T-helper 1 cell treated with Interleukin-12 subunit alpha and Interleukin-12 subunit beta and Interleukin-4 antibody, amounts not matched to agents 30 μg/mL and 1 μg/mL, for 36 hours (primary cell): ENCODE data around the gene FOXI1.
"Not testable (repeated sequence)": the region's sequence is repeated elsewhere in the genome, so short reads cannot be mapped to it uniquely, and the experiment has no call there.

Source experiments
- H3K27ac Mint-ChIP-seq: one replicate; pipeline ENCODE4 v1.8.0; 2021; ENCODE audit warnings: mild to moderate bottlenecking, mixed read lengths
- H3K27me3 Mint-ChIP-seq: one replicate; pipeline ENCODE4 v1.8.0; 2021; ENCODE audit warnings: low read depth, mixed read lengths
- H3K36me3 Mint-ChIP-seq: one replicate; pipeline ENCODE4 v1.8.0; 2021; ENCODE audit warnings: low read depth, mixed read lengths
- H3K4me1 Mint-ChIP-seq: one replicate; pipeline ENCODE4 v1.8.0; 2021; ENCODE audit warnings: low read depth, mixed read lengths
- H3K4me3 Mint-ChIP-seq: one replicate; pipeline ENCODE4 v1.8.0; 2021; ENCODE audit warnings: mild to moderate bottlenecking, moderate library complexity, mixed read lengths
- H3K9me3 Mint-ChIP-seq: one replicate; pipeline ENCODE4 v1.8.0; 2021; ENCODE audit warnings: mixed read lengths

Gene FOXI1

GRCh38 chr5:170078931-170079330 is 26.8 kb upstream of the FOXI1 start:
- no peaks in the 10 kb centered on the region for H3K4me1 Mint-ChIP-seq
- no peak overlapping the region for H3K27ac Mint-ChIP-seq
- H3K4me3 Mint-ChIP-seq = no peak overlapping the region
- H3K36me3 Mint-ChIP-seq = peaks cover 67% of the 10 kb centered on the region
- no peaks in the 10 kb centered on the region for H3K27me3 Mint-ChIP-seq
- no peaks in the 10 kb centered on the region for H3K9me3 Mint-ChIP-seq

GRCh38 chr5:170080217-170080616 is 25.5 kb upstream of the FOXI1 start:
- Mint-ChIP-seq H3K9me3 (no peaks in the 10 kb centered on the region), H3K27me3 (no peaks in the 10 kb centered on the region), H3K27ac (no peak overlapping the region), H3K4me3 (no peak overlapping the region), H3K4me1 (no peaks in the 10 kb centered on the region), H3K36me3 (peaks cover 64% of the 10 kb centered on the region)

GRCh38 chr5:170080786-170081445 is 24.8 kb upstream of the FOXI1 start:
- H3K4me1 Mint-ChIP-seq = no peaks in the 10 kb centered on the region
- no peak overlapping the region for H3K27ac Mint-ChIP-seq
- no peaks in the 10 kb centered on the region for H3K9me3 Mint-ChIP-seq
- peaks cover 68% of the 10 kb centered on the region for H3K36me3 Mint-ChIP-seq
- no peak overlapping the region for H3K4me3 Mint-ChIP-seq
- no peaks in the 10 kb centered on the region for H3K27me3 Mint-ChIP-seq

- H3K27me3 Mint-ChIP-seq = no peaks in the 10 kb centered on the region
- no peak overlapping the region for H3K27ac Mint-ChIP-seq
- no peak overlapping the region for H3K4me3 Mint-ChIP-seq
- peaks cover 71% of the 10 kb centered on the region for H3K36me3 Mint-ChIP-seq
- no peaks in the 10 kb centered on the region for H3K9me3 Mint-ChIP-seq
- no peaks in the 10 kb centered on the region for H3K4me1 Mint-ChIP-seq
Observed at GRCh38 chr5:170081616-170082015, 24.1 kb upstream of the FOXI1 start.

- no peak overlapping the region for H3K27ac Mint-ChIP-seq
- H3K36me3 Mint-ChIP-seq = peaks cover 73% of the 10 kb centered on the region
- H3K9me3 Mint-ChIP-seq = no peaks in the 10 kb centered on the region
Observed at GRCh38 chr5:170082701-170083100, 23.0 kb upstream of the FOXI1 start.

GRCh38 chr5:170087168-170087817 is 18.4 kb upstream of the FOXI1 start:
- H3K27ac Mint-ChIP-seq = no peak overlapping the region
- no peaks in the 10 kb centered on the region for H3K4me1 Mint-ChIP-seq
- H3K36me3 Mint-ChIP-seq = peaks cover 41% of the 10 kb centered on the region

More at GRCh38 chr5:170082701-170083100, 23.0 kb upstream of the FOXI1 start:
- H3K4me3 Mint-ChIP-seq = no peak overlapping the region
- H3K27me3 Mint-ChIP-seq = no peaks in the 10 kb centered on the region
- H3K4me1 Mint-ChIP-seq = no peaks in the 10 kb centered on the region

GRCh38 chr5:170092455-170093101 is 13.1 kb upstream of the FOXI1 start:
- H3K4me3 Mint-ChIP-seq = no peak overlapping the region
- peaks cover 5% of the 10 kb centered on the region for H3K27me3 Mint-ChIP-seq
- no peaks in the 10 kb centered on the region for H3K9me3 Mint-ChIP-seq
- no peaks in the 10 kb centered on the region for H3K4me1 Mint-ChIP-seq
- peaks cover 4% of the 10 kb centered on the region for H3K36me3 Mint-ChIP-seq
- H3K27ac Mint-ChIP-seq = no peak overlapping the region

More at GRCh38 chr5:170087168-170087817, 18.4 kb upstream of the FOXI1 start:
- Mint-ChIP-seq H3K4me3 (no peak overlapping the region), H3K9me3 (no peaks in the 10 kb centered on the region), H3K27me3 (no peaks in the 10 kb centered on the region)

- not testable (repeated sequence) for H3K4me3 Mint-ChIP-seq, H3K27ac Mint-ChIP-seq, H3K27me3 Mint-ChIP-seq, H3K36me3 Mint-ChIP-seq, H3K9me3 Mint-ChIP-seq, H3K4me1 Mint-ChIP-seq
Observed at GRCh38 chr5:170094329-170094728, 11.4 kb upstream of the FOXI1 start.

GRCh38 chr5:170095646-170096045 is 10.1 kb upstream of the FOXI1 start:
- Mint-ChIP-seq H3K36me3 (no peaks in the 10 kb centered on the region), H3K4me3 (no peak overlapping the region), H3K4me1 (no peaks in the 10 kb centered on the region), H3K27me3 (peaks cover 10% of the 10 kb centered on the region), H3K9me3 (no peaks in the 10 kb centered on the region), H3K27ac (no peak overlapping the region)

GRCh38 chr5:170097934-170098333 is 7.8 kb upstream of the FOXI1 start:
- Mint-ChIP-seq H3K36me3 (no peaks in the 10 kb centered on the region), H3K9me3 (no peaks in the 10 kb centered on the region), H3K4me1 (no peaks in the 10 kb centered on the region), H3K4me3 (no peak overlapping the region), H3K27ac (no peak overlapping the region), H3K27me3 (peaks cover 15% of the 10 kb centered on the region)

GRCh38 chr5:170100066-170100943 is 5.4 kb upstream of the FOXI1 start:
- Mint-ChIP-seq H3K27ac (no peak overlapping the region), H3K4me3 (no peak overlapping the region), H3K36me3 (no peaks in the 10 kb centered on the region), H3K4me1 (no peaks in the 10 kb centered on the region), H3K27me3 (peaks cover 18% of the 10 kb centered on the region), H3K9me3 (no peaks in the 10 kb centered on the region)

GRCh38 chr5:170103447-170103846 is 2.2 kb upstream of the FOXI1 start:
- Mint-ChIP-seq H3K36me3 (no peaks in the 10 kb centered on the region), H3K4me3 (no peak overlapping the region), H3K27ac (no peak overlapping the region), H3K9me3 (no peaks in the 10 kb centered on the region), H3K4me1 (no peaks in the 10 kb centered on the region), H3K27me3 (peaks cover 17% of the 10 kb centered on the region)

- no peak overlapping the region for H3K4me3 Mint-ChIP-seq
Observed at GRCh38 chr5:170104299-170104698, 1.4 kb upstream of the FOXI1 start.

GRCh38 chr5:170104710-170105109 is 987 bp upstream of the FOXI1 start:
- H3K27me3 Mint-ChIP-seq = peaks cover 17% of the 10 kb centered on the region
- H3K36me3 Mint-ChIP-seq = no peaks in the 10 kb centered on the region
- H3K27ac Mint-ChIP-seq = no peak overlapping the region
- H3K4me3 Mint-ChIP-seq = no peak overlapping the region
- H3K4me1 Mint-ChIP-seq = no peaks in the 10 kb centered on the region
- no peaks in the 10 kb centered on the region for H3K9me3 Mint-ChIP-seq

More at GRCh38 chr5:170104299-170104698, 1.4 kb upstream of the FOXI1 start:
- H3K36me3 Mint-ChIP-seq = no peaks in the 10 kb centered on the region
- H3K4me1 Mint-ChIP-seq = no peaks in the 10 kb centered on the region
- H3K27ac Mint-ChIP-seq = no peak overlapping the region
- H3K27me3 Mint-ChIP-seq = peaks cover 17% of the 10 kb centered on the region
- no peaks in the 10 kb centered on the region for H3K9me3 Mint-ChIP-seq
